Fibroblast of mammary gland (primary cell): Measurements from ENCODE around the gene ASAH2.
"Not testable (repeated sequence)": the region's sequence is repeated elsewhere in the genome, so short reads cannot be mapped to it uniquely, and the experiment has no call there.

ENCODE experiments used
- DNase-seq: peaks from one replicate; pipeline ENCODE4 v3.0.0-alpha.2; 2010; ENCODE audit warnings: low read depth
- H3K4me3 ChIP-seq: 2 replicates; pipeline ENCODE4 v1.5.1; 2011; ENCODE audit warnings: low read depth, mild to moderate bottlenecking, low read length, moderate library complexity; ENCODE audit not compliant: control insufficient read depth
- CTCF ChIP-seq: conservative IDR thresholded peaks from 2 replicates; pipeline ENCODE4 v1.5.1; 2011; ENCODE audit warnings: low read depth, low read length, inconsistent platforms; ENCODE audit not compliant: control insufficient read depth, insufficient read depth

ASAH2 gene

GRCh38 chr10:50254479-50254878 lies 3.2 kb upstream of the ASAH2 start:
- no peak for TF ChIP-seq CTCF
- no peak for DNase-seq
- no peak overlapping the region for H3K4me3 ChIP-seq

- DNase-seq: no peak
- no peak overlapping the region for H3K4me3 ChIP-seq
- no peak for TF ChIP-seq CTCF
Observed at GRCh38 chr10:50250096-50250854, 1.0 kb downstream of the ASAH2 start.

GRCh38 chr10:50248598-50248997 lies 2.7 kb downstream of the ASAH2 start:
- no peak for TF ChIP-seq CTCF
- no peak overlapping the region for H3K4me3 ChIP-seq
- DNase-seq: no peak

- H3K4me3 ChIP-seq: no peak overlapping the region
- no peak for DNase-seq
- TF ChIP-seq CTCF: no peak
Observed at GRCh38 chr10:50248062-50248461, 3.3 kb downstream of the ASAH2 start.

- TF ChIP-seq CTCF: no peak
- DNase-seq: no peak
- H3K4me3 ChIP-seq: no peak overlapping the region
Observed at GRCh38 chr10:50244201-50244600, 7.1 kb downstream of the ASAH2 start.

- DNase-seq: peak; percentile 15
- no peak overlapping the region for H3K4me3 ChIP-seq
- no peak for TF ChIP-seq CTCF
Observed at GRCh38 chr10:50242777-50243176, 8.5 kb downstream of the ASAH2 start.

- not testable (repeated sequence) for H3K4me3 ChIP-seq, DNase-seq
Observed at GRCh38 chr10:50241478-50241877, 9.8 kb downstream of the ASAH2 start.
